ENCODE results near the gene HSF2.

DNA sequence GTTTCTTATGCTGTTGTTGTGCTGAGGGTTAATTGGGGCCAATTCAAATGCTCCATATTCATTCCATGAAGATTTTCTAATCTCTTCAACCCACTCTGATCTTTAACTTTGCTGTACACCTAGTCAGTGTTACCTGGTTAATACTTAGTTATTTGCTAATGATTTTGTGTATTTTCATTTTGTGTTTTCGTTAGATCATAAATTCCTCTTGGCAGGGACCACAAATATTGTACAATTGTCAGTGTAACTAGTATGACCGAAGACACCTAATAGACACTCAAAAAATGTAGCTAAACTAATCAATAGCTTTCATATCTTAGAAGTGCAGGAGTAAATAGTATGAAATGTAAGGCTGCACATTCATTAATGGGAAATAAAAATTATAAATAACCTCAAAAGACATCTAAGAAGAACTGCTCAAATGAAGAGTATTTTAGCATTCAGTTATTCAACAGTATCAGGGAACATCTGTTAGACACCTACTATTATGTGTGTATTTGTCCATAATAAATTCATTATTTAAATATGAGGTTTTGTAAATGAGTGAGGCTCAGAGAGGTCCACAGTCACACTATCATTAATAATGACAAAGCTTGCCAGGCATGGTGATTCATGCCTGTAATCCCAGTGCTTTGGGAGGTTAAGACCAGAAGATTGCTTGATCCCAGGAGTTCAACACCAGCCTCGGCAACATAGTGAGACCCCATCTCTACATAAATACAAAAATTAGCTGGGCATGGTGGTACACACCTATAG, 13.4 kb upstream of the HSF2 start:
- TF ChIP-seq, protein P1, sequence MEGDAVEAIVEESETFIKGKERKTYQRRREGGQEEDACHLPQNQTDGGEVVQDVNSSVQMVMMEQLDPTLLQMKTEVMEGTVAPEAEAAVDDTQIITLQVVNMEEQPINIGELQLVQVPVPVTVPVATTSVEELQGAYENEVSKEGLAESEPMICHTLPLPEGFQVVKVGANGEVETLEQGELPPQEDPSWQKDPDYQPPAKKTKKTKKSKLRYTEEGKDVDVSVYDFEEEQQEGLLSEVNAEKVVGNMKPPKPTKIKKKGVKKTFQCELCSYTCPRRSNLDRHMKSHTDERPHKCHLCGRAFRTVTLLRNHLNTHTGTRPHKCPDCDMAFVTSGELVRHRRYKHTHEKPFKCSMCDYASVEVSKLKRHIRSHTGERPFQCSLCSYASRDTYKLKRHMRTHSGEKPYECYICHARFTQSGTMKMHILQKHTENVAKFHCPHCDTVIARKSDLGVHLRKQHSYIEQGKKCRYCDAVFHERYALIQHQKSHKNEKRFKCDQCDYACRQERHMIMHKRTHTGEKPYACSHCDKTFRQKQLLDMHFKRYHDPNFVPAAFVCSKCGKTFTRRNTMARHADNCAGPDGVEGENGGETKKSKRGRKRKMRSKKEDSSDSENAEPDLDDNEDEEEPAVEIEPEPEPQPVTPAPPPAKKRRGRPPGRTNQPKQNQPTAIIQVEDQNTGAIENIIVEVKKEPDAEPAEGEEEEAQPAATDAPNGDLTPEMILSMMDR (IDR thresholded peaks at IDR 0.05), result no peak
- TF ChIP-seq POLR2A (IDR thresholded peaks at IDR 0.05), result no peak

All from thyroid gland (tissue), 4 donors.